Ishikawa (cell line): ENCODE measurements around the gene UBE3D.

Source experiments
- CEBPB ChIP-seq: IDR thresholded peaks from 2 replicates; pipeline ENCODE4 v1.6.1; 2012
- TAF1 ChIP-seq: IDR thresholded peaks from 2 replicates; pipeline ENCODE4 v1.6.1; 2012; ENCODE audit warnings: low read depth, mild to moderate bottlenecking
- ZBTB7A ChIP-seq: IDR thresholded peaks from 2 replicates; pipeline ENCODE4 v1.6.1; 2012; ENCODE audit warnings: low read depth
- TF ChIP-seq, protein P1 (sequence below): IDR thresholded peaks from 2 replicates; pipeline ENCODE4 v1.6.1; 2012
- TF ChIP-seq, protein P2 (sequence below): IDR thresholded peaks from 2 replicates; pipeline ENCODE4 v1.6.1; 2012; ENCODE audit warnings: low read depth, mild to moderate bottlenecking

DNA sequence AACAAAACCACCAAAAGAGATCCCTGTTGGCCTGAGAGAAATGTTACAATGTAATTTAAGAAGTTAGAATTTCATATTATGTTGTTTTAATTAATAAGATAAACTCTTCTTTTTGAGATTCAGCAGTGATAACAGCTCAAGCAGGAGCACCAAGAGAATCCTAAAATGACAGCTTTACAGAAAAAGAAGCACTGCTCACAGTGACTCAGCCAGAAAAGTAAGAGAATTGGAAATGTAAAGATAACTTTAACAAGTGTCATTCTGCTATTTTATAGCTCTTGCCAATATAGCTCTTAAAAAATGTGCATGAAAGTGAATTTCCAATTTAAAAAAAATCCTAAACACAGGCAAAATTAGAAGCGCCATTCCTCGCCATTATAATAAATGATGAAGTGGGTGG, 111.3 kb downstream of the UBE3D start:
- TF ChIP-seq, protein P1, sequence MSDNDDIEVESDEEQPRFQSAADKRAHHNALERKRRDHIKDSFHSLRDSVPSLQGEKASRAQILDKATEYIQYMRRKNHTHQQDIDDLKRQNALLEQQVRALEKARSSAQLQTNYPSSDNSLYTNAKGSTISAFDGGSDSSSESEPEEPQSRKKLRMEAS: no peak
- TF ChIP-seq ZBTB7A (no peak), CEBPB (no peak), TAF1 (no peak)
- TF ChIP-seq, protein P2, sequence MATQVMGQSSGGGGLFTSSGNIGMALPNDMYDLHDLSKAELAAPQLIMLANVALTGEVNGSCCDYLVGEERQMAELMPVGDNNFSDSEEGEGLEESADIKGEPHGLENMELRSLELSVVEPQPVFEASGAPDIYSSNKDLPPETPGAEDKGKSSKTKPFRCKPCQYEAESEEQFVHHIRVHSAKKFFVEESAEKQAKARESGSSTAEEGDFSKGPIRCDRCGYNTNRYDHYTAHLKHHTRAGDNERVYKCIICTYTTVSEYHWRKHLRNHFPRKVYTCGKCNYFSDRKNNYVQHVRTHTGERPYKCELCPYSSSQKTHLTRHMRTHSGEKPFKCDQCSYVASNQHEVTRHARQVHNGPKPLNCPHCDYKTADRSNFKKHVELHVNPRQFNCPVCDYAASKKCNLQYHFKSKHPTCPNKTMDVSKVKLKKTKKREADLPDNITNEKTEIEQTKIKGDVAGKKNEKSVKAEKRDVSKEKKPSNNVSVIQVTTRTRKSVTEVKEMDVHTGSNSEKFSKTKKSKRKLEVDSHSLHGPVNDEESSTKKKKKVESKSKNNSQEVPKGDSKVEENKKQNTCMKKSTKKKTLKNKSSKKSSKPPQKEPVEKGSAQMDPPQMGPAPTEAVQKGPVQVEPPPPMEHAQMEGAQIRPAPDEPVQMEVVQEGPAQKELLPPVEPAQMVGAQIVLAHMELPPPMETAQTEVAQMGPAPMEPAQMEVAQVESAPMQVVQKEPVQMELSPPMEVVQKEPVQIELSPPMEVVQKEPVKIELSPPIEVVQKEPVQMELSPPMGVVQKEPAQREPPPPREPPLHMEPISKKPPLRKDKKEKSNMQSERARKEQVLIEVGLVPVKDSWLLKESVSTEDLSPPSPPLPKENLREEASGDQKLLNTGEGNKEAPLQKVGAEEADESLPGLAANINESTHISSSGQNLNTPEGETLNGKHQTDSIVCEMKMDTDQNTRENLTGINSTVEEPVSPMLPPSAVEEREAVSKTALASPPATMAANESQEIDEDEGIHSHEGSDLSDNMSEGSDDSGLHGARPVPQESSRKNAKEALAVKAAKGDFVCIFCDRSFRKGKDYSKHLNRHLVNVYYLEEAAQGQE: no peak
